ENCODE data around the gene VPS39. TPM values are rescaled to one million over a fixed set of nuclear protein-coding genes. Genes with fewer than 3 reads are reported as not detected.

VPS39 gene
- total RNA-seq, 1 donor, result 69.1 TPM

DNA sequence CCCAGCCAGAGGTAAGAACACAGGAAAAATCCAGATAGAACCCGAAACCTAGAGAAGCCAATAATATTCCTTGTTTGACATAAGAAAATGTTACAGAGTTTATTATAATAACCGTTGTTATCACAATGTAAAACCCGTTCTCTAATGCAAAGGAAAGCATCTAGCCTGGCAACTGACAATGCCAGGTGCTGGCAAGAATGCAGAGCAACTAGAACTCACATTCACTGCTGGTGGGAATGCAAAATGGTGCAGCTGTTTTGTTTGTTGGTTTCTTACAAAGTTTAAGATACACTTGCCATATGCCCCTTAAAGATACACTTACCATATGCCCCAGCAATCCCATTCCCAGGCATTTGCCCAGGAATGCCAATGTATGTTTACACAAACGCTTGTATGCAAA, 23.4 kb downstream of the VPS39 start:
- Histone ChIP-seq H4K20me1 (ENCODE audit: insufficient read depth, low read length) (no peaks in the 10 kb centered on the region), H3K4me1 (ENCODE audit: insufficient read depth, low read length) (no peaks in the 10 kb centered on the region), H3K4me2 (ENCODE audit: insufficient read depth, low read length) (no peak overlapping the region), H3K36me3 (ENCODE audit: insufficient read depth, low read length) (peaks cover 75% of the 10 kb centered on the region), H3K9me3 (ENCODE audit: low read depth, low read length) (no peaks in the 10 kb centered on the region), H3K27me3 (ENCODE audit: insufficient read depth, low read length) (no peaks in the 10 kb centered on the region), H3K4me3 (ENCODE audit: insufficient read depth, low read length) (no peak overlapping the region), H2AFZ (ENCODE audit: low read length) (no peak overlapping the region), H3K79me2 (ENCODE audit: insufficient read depth, low read length) (no peaks in the 10 kb centered on the region), H3K27ac (ENCODE audit: low read depth, low read length) (no peak overlapping the region)
- no peak for DNase-seq (ENCODE audit: insufficient read length, low spot score, missing footprints)
- TF ChIP-seq, protein P1, sequence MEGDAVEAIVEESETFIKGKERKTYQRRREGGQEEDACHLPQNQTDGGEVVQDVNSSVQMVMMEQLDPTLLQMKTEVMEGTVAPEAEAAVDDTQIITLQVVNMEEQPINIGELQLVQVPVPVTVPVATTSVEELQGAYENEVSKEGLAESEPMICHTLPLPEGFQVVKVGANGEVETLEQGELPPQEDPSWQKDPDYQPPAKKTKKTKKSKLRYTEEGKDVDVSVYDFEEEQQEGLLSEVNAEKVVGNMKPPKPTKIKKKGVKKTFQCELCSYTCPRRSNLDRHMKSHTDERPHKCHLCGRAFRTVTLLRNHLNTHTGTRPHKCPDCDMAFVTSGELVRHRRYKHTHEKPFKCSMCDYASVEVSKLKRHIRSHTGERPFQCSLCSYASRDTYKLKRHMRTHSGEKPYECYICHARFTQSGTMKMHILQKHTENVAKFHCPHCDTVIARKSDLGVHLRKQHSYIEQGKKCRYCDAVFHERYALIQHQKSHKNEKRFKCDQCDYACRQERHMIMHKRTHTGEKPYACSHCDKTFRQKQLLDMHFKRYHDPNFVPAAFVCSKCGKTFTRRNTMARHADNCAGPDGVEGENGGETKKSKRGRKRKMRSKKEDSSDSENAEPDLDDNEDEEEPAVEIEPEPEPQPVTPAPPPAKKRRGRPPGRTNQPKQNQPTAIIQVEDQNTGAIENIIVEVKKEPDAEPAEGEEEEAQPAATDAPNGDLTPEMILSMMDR (IDR thresholded peaks at IDR 0.05; ENCODE audit: extremely low read depth, low read depth, low read length), result no peak

DNA sequence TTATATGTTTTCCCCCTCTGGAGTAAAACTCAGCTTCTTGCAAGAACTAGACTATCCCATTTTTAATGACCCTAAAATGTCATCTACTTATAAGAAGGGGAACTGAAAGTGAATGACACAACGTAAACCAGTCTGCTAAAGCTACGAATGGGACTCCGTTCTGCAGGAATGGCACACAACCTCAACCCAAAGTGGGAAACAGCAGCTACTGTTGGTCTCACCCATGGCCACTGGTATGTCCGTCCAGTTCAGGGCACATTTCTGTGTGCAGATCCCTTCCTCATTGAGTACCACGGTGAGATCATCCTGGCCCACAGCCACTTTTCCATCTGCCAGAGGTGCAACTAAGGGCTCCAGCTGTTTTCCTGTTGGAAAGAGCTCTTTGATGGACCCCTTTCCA, 23.8 kb downstream of the VPS39 start:
- DNase-seq (ENCODE audit: insufficient read length, low spot score, missing footprints), result peak; percentile 48
- no peak overlapping the region for H3K4me3 ChIP-seq (ENCODE audit: insufficient read depth, low read length)
- no peak overlapping the region for H3K4me2 ChIP-seq (ENCODE audit: insufficient read depth, low read length)
- H3K36me3 ChIP-seq (ENCODE audit: insufficient read depth, low read length), result peaks cover 75% of the 10 kb centered on the region
- no peaks in the 10 kb centered on the region for H3K79me2 ChIP-seq (ENCODE audit: insufficient read depth, low read length)
- no peak overlapping the region for H3K27ac ChIP-seq (ENCODE audit: low read depth, low read length)
- H3K4me1 ChIP-seq (ENCODE audit: insufficient read depth, low read length), result no peaks in the 10 kb centered on the region
- TF ChIP-seq, protein P1 (IDR thresholded peaks at IDR 0.05; ENCODE audit: extremely low read depth, low read depth, low read length), result no peak
- H2AFZ ChIP-seq (ENCODE audit: low read length), result no peak overlapping the region
- no peaks in the 10 kb centered on the region for H3K27me3 ChIP-seq (ENCODE audit: insufficient read depth, low read length)
- no peaks in the 10 kb centered on the region for H4K20me1 ChIP-seq (ENCODE audit: insufficient read depth, low read length)
- no peaks in the 10 kb centered on the region for H3K9me3 ChIP-seq (ENCODE audit: low read depth, low read length)

DNA sequence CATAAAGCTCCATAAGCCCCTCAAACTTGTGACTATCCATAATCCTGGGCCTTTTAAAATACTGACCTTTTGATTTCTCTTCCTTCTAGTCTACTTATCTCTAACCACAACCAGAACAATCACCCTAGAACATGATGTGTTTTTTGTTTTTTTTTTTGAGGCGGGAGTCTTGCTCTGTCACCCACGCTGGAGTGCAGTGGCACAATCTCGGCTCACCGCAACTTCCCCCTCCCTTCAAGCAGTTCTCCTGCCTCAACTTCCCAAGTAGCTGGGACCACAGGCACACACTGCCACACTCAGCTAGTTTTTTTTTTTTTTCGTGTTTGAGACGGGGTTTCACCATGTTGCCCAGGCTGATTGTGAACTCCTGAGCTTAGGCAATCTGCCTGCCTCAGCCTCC, 25.1 kb downstream of the VPS39 start:
- TF ChIP-seq, protein P1 (IDR thresholded peaks at IDR 0.05; ENCODE audit: extremely low read depth, low read depth, low read length), result no peak
- Histone ChIP-seq H4K20me1 (ENCODE audit: insufficient read depth, low read length) (no peaks in the 10 kb centered on the region), H3K36me3 (ENCODE audit: insufficient read depth, low read length) (peaks cover 77% of the 10 kb centered on the region), H3K79me2 (ENCODE audit: insufficient read depth, low read length) (no peaks in the 10 kb centered on the region), H3K27me3 (ENCODE audit: insufficient read depth, low read length) (no peaks in the 10 kb centered on the region), H3K27ac (ENCODE audit: low read depth, low read length) (no peak overlapping the region), H3K9me3 (ENCODE audit: low read depth, low read length) (no peaks in the 10 kb centered on the region), H3K4me3 (ENCODE audit: insufficient read depth, low read length) (no peak overlapping the region), H3K4me1 (ENCODE audit: insufficient read depth, low read length) (no peaks in the 10 kb centered on the region), H3K4me2 (ENCODE audit: insufficient read depth, low read length) (no peak overlapping the region), H2AFZ (ENCODE audit: low read length) (no peak overlapping the region)
- DNase-seq (ENCODE audit: insufficient read length, low spot score, missing footprints), result no peak

DNA sequence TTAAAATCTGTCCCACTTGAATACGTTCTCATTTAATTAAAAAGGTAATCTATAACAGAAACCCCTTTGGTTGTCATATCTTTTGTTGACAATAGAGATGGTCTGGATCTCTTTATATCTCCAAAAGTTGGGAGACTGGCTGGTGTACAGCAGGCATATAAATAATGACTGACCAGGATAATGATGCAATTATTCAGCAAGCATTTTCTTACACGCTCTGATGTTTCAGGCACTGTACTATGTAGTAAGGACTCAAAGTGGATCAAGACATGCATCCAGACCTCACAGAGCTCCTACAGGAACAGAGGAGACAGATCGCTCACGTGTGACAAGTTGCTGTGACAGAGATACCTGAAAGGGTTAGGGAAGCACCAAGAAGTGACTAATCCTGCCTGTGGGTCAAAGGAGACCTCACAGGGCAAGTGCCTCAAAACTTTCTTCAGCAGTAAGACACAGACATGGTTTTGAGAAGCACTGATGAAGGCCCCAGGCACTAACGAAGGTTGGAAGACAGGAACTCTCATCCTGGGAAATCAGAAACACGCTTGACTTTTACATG, 25.7 kb downstream of the VPS39 start:
- no peaks in the 10 kb centered on the region for H4K20me1 ChIP-seq (ENCODE audit: insufficient read depth, low read length)
- TF ChIP-seq, protein P1 (IDR thresholded peaks at IDR 0.05; ENCODE audit: extremely low read depth, low read depth, low read length), result no peak
- no peaks in the 10 kb centered on the region for H3K9me3 ChIP-seq (ENCODE audit: low read depth, low read length)
- no peaks in the 10 kb centered on the region for H3K79me2 ChIP-seq (ENCODE audit: insufficient read depth, low read length)
- H3K27me3 ChIP-seq (ENCODE audit: insufficient read depth, low read length), result no peaks in the 10 kb centered on the region
- H3K36me3 ChIP-seq (ENCODE audit: insufficient read depth, low read length), result peaks cover 76% of the 10 kb centered on the region
- no peak overlapping the region for H3K27ac ChIP-seq (ENCODE audit: low read depth, low read length)
- H3K4me1 ChIP-seq (ENCODE audit: insufficient read depth, low read length), result no peaks in the 10 kb centered on the region
- no peak overlapping the region for H3K4me2 ChIP-seq (ENCODE audit: insufficient read depth, low read length)
- no peak for DNase-seq (ENCODE audit: insufficient read length, low spot score, missing footprints)
- H2AFZ ChIP-seq (ENCODE audit: low read length), result no peak overlapping the region
- no peak overlapping the region for H3K4me3 ChIP-seq (ENCODE audit: insufficient read depth, low read length)

Data from osteoblast (primary cell).